Lung (tissue), 12 donors: ENCODE measurements around the gene ABCC11. TPM values are rescaled to one million over a fixed set of nuclear protein-coding genes. Genes with fewer than 3 reads are reported as not detected.

ENCODE experiments used
- ATAC-seq: fragments of 200-7000 bp; cut with Tn5 transposase; one replicate; pipeline ENCODE4 v1.9.1; 2020; ENCODE audit warnings: moderate number of reproducible peaks; ENCODE audit not compliant: insufficient read depth, low FRiP score
- DNase-seq, 3 donors: peaks; one replicate each; pipeline ENCODE4 v3.0.0-alpha.2; 2013 to 2017
- H3K27ac ChIP-seq, 2 donors: one replicate each; pipeline ENCODE4 v1.5.1; 2013; ENCODE audit warnings: mild to moderate bottlenecking in 2 of 2, moderate library complexity in 2 of 2, control low read depth in 1 of 2, inconsistent platforms in 1 of 2, low read depth in 1 of 2, low read length in 1 of 2
- H3K27me3 ChIP-seq, 3 donors: one replicate each; pipeline ENCODE4 v1.5.1; 2013; ENCODE audit warnings: low read length in 2 of 3; ENCODE audit not compliant: control insufficient read depth in 3 of 3, insufficient read depth in 3 of 3
- H3K36me3 ChIP-seq, 4 donors: one replicate each; pipeline ENCODE4 v1.5.1; 2013; ENCODE audit warnings: low read length in 4 of 4, mild to moderate bottlenecking in 1 of 4, moderate library complexity in 1 of 4; ENCODE audit not compliant: control insufficient read depth in 4 of 4, insufficient read depth in 4 of 4
- H3K4me1 ChIP-seq, 5 donors: one replicate each; pipeline ENCODE4 v1.5.1; 2013; ENCODE audit warnings: low read length in 5 of 5, mild to moderate bottlenecking in 2 of 5, moderate library complexity in 1 of 5; ENCODE audit not compliant: control insufficient read depth in 5 of 5, insufficient read depth in 5 of 5
- H3K4me3 ChIP-seq: one replicate; pipeline ENCODE4 v1.5.1; 2013; ENCODE audit warnings: mild to moderate bottlenecking, control low read depth, moderate library complexity
- H3K9ac ChIP-seq, 2 donors: one replicate each; pipeline ENCODE4 v1.5.1; 2013; ENCODE audit warnings: low read length in 2 of 2, control low read depth in 1 of 2; ENCODE audit not compliant: insufficient read depth in 1 of 2
- H3K9me3 ChIP-seq, 4 donors: one replicate each; pipeline ENCODE4 v1.5.1; 2013; ENCODE audit warnings: low read length in 3 of 4, mild to moderate bottlenecking in 1 of 4, moderate library complexity in 1 of 4; ENCODE audit not compliant: control insufficient read depth in 4 of 4, insufficient read depth in 3 of 4
- CTCF ChIP-seq: IDR thresholded peaks from 2 replicates; pipeline ENCODE4 v1.5.1; 2012; ENCODE audit warnings: mild to moderate bottlenecking; ENCODE audit errors: control extremely low read depth, extremely low read depth
- WGBS, 2 donors: extraction: QIAGEN DNeasy Blood & Tissue Kit; methylation state at CpG; one replicate each; pipeline ENCODE4 v1.1.7; 2013; 5-methylcytosine and 5-hydroxymethylcytosine counted together
- polyA plus RNA-seq, 2 donors: library from polyadenylated mRNA; stranded (reverse); fragments of 200-250 nt; gene quantifications; one replicate each; pipeline ENCODE4 v1.2.1, GENCODE V29; 2013
- total RNA-seq, 2 donors: library from RNA; depleted of rRNA in 1 of 2; stranded (reverse); fragments of >200 nt in 1 of 2; gene quantifications; one replicate each; pipeline ENCODE4 v1.2.1, GENCODE V29; 2014 to 2021
- donor health status: control.
- donor health status: control.
- donor health status: Bipolar disorder and iron deficiency.
- donor health status: healthy.
- donor health status: DM: yes; HTN: yes; CAD: no.

Gene ABCC11
- total and polyA plus RNA-seq, 4 donors, result 0.08 to 1.3 (median 0.25) TPM

- no peak overlapping the region for H3K27ac ChIP-seq
- WGBS, 2 donors, result 73 to 81% methylated on average over 2 of the region's 2 CpGs
- TF ChIP-seq CTCF, result no peak
- ATAC-seq (no peak), DNase-seq (no peak)
- H3K36me3 ChIP-seq, result peaks cover 0 to 19% (median 3%) of the 10 kb centered on the region in 4 donors
- H3K4me1 ChIP-seq, result peaks cover 0 to 36% (median 0%) of the 10 kb centered on the region in 5 donors
- H3K9ac ChIP-seq, result no peak overlapping the region
- H3K27me3 ChIP-seq, result no peaks in the 10 kb centered on the region
- H3K9me3 ChIP-seq, result no peaks in the 10 kb centered on the region
- H3K4me3 ChIP-seq, result no peak overlapping the region
Measured at GRCh38 chr16:48280546-48280945, 33.2 kb upstream of the ABCC11 start.

- peaks cover 0 to 36% (median 0%) of the 10 kb centered on the region in 5 donors for H3K4me1 ChIP-seq
- H3K4me3 ChIP-seq, result no peak overlapping the region
- H3K9ac ChIP-seq, result no peak overlapping the region
- ATAC-seq (no peak), DNase-seq (no peak)
- H3K9me3 ChIP-seq, result no peaks in the 10 kb centered on the region
- H3K36me3 ChIP-seq, result peaks cover 0 to 11% (median 4%) of the 10 kb centered on the region in 4 donors
- no peak for TF ChIP-seq CTCF
- no peak overlapping the region for H3K27ac ChIP-seq
- 77 to 88% methylated on average over 2 of the region's 2 CpGs for WGBS, 2 donors
- no peaks in the 10 kb centered on the region for H3K27me3 ChIP-seq
Measured at GRCh38 chr16:48279199-48279598, 31.9 kb upstream of the ABCC11 start.

- no peak for DNase-seq
- Histone ChIP-seq H3K27ac (no peak overlapping the region), H3K4me1 (peaks cover 0 to 19% (median 0%) of the 10 kb centered on the region in 5 donors), H3K9ac (no peak overlapping the region), H3K36me3 (peaks cover 0 to 11% (median 4%) of the 10 kb centered on the region in 4 donors), H3K9me3 (no peaks in the 10 kb centered on the region), H3K27me3 (no peaks in the 10 kb centered on the region), H3K4me3 (no peak overlapping the region)
- no peak for ATAC-seq
- WGBS, 2 donors, result 91 to 94% methylated on average over 5 of the region's 5 CpGs
- TF ChIP-seq CTCF, result no peak
Measured at GRCh38 chr16:48277158-48277557, 29.8 kb upstream of the ABCC11 start.

DNA sequence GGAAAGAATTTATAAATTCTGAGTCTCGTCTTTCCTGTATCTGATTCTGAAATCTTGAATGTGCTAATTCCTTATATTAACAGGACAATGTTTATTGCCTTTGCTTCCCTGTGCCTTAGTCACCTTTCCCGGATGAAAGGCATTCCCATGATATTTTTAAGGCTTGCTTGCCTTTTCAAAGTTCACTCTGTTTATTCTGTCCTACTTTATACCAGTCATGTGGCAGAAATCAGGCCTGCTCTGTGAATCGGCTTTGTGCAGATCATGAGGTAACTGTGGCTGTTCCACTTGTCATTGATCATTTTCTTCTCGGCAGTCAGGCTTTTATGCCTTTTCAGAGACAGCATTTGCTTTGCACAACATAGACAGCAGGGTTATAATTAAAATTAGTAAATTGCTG is 28.8 kb upstream of the ABCC11 start:
- H3K9ac ChIP-seq, result no peak overlapping the region
- H3K27ac ChIP-seq, result peak overlapping the region in 1 of 2 donors; percentile 21
- DNase-seq (no peak), ATAC-seq (no peak)
- peaks cover 0 to 12% (median 4%) of the 10 kb centered on the region in 4 donors for H3K36me3 ChIP-seq
- WGBS, 2 donors, result 67 to 81% methylated on average over 4 of the region's 4 CpGs
- H3K9me3 ChIP-seq, result no peaks in the 10 kb centered on the region
- H3K4me1 ChIP-seq, result peaks cover 0 to 21% (median 0%) of the 10 kb centered on the region in 5 donors
- no peak for TF ChIP-seq CTCF
- H3K27me3 ChIP-seq, result no peaks in the 10 kb centered on the region
- no peak overlapping the region for H3K4me3 ChIP-seq
